ENCODE measurements around the gene SMIM20. TPM values are rescaled to one million over a fixed set of nuclear protein-coding genes. Genes with fewer than 3 reads are reported as not detected.

Gene SMIM20
- total RNA-seq, 1 donor from 2014 or later, result 25.7 TPM

GRCh38 chr4:25925486-25926201, 11.6 kb downstream of the SMIM20 start:
- DNase-seq (ENCODE audit: low spot score), result no peak

GRCh38 chr4:25926462-25926861, 12.4 kb downstream of the SMIM20 start:
- no peak for DNase-seq (ENCODE audit: low spot score)

GRCh38 chr4:25927361-25928195, 13.6 kb downstream of the SMIM20 start:
- DNase-seq (ENCODE audit: low spot score), result no peak

GRCh38 chr4:25928379-25929297, 14.6 kb downstream of the SMIM20 start:
- no peak for DNase-seq (ENCODE audit: low spot score)

- DNase-seq (ENCODE audit: low spot score), result no peak
Observed at GRCh38 chr4:25929298-25929686, 15.3 kb downstream of the SMIM20 start.

GRCh38 chr4:25930731-25931354, 16.8 kb downstream of the SMIM20 start:
- DNase-seq (ENCODE audit: low spot score), result no peak

GRCh38 chr4:25936696-25937095, 22.7 kb downstream of the SMIM20 start:
- DNase-seq (ENCODE audit: low spot score), result no peak

- DNase-seq (ENCODE audit: low spot score), result no peak
Observed at GRCh38 chr4:25937801-25938200, 23.8 kb downstream of the SMIM20 start.

GRCh38 chr4:25938366-25938765, 24.3 kb downstream of the SMIM20 start:
- DNase-seq (ENCODE audit: low spot score), result no peak

- DNase-seq (ENCODE audit: low spot score), result no peak
Observed at GRCh38 chr4:25938787-25939186, 24.8 kb downstream of the SMIM20 start.

GRCh38 chr4:25939330-25939729, 25.3 kb downstream of the SMIM20 start:
- DNase-seq (ENCODE audit: low spot score), result no peak

- no peak for DNase-seq (ENCODE audit: low spot score)
Observed at GRCh38 chr4:25941457-25942221, 27.6 kb downstream of the SMIM20 start.

GRCh38 chr4:25943312-25943711, 29.3 kb downstream of the SMIM20 start:
- DNase-seq (ENCODE audit: low spot score), result no peak

GRCh38 chr4:25943805-25944204, 29.8 kb downstream of the SMIM20 start:
- no peak for DNase-seq (ENCODE audit: low spot score)

- DNase-seq (ENCODE audit: low spot score), result no peak
Observed at GRCh38 chr4:25948051-25948450, 34.0 kb downstream of the SMIM20 start.

GRCh38 chr4:25949173-25949748, 35.2 kb downstream of the SMIM20 start:
- DNase-seq (ENCODE audit: low spot score), result no peak

- DNase-seq (ENCODE audit: low spot score), result no peak
Observed at GRCh38 chr4:25949994-25950393, 36.0 kb downstream of the SMIM20 start.

- no peak for DNase-seq (ENCODE audit: low spot score)
Observed at GRCh38 chr4:25950461-25951389, 36.7 kb downstream of the SMIM20 start.
